Ishikawa (cell line): ENCODE results near the gene CELSR1.

Source experiments
- CEBPB ChIP-seq: IDR thresholded peaks from 2 replicates; pipeline ENCODE4 v1.6.1; 2012
- CREB1 ChIP-seq: IDR thresholded peaks from 2 replicates; pipeline ENCODE4 v1.6.1; 2012; ENCODE audit warnings: low read depth
- EGR1 ChIP-seq: IDR thresholded peaks from 2 replicates; pipeline ENCODE4 v1.6.1; 2012
- EP300 ChIP-seq: IDR thresholded peaks from 2 replicates; pipeline ENCODE4 v1.6.1; 2012; ENCODE audit warnings: borderline replicate concordance
- FOXM1 ChIP-seq: IDR thresholded peaks from 2 replicates; pipeline ENCODE4 v1.6.1; 2012; ENCODE audit warnings: low read depth, borderline replicate concordance
- NFIC ChIP-seq: IDR thresholded peaks from 2 replicates; pipeline ENCODE4 v1.6.1; 2012
- RAD21 ChIP-seq: IDR thresholded peaks from 2 replicates; pipeline ENCODE4 v1.6.1; 2012; ENCODE audit warnings: low read depth
- TAF1 ChIP-seq: IDR thresholded peaks from 2 replicates; pipeline ENCODE4 v1.6.1; 2012; ENCODE audit warnings: low read depth, mild to moderate bottlenecking
- TCF12 ChIP-seq: IDR thresholded peaks from 2 replicates; pipeline ENCODE4 v1.6.1; 2012; ENCODE audit warnings: low read depth
- TEAD4 ChIP-seq: IDR thresholded peaks from 2 replicates; pipeline ENCODE4 v1.6.1; 2012
- YY1 ChIP-seq: IDR thresholded peaks from 2 replicates; pipeline ENCODE4 v1.6.1; 2012; ENCODE audit warnings: low read depth
- ZBTB7A ChIP-seq: IDR thresholded peaks from 2 replicates; pipeline ENCODE4 v1.6.1; 2012; ENCODE audit warnings: low read depth
- TF ChIP-seq, protein P1 (sequence below): IDR thresholded peaks from 2 replicates; pipeline ENCODE4 v1.6.1; 2012; ENCODE audit warnings: low read depth, mild to moderate bottlenecking
- TF ChIP-seq, protein P2 (sequence below): IDR thresholded peaks from 2 replicates; pipeline ENCODE4 v1.6.1; 2012
- TF ChIP-seq, protein P3 (sequence below): IDR thresholded peaks from 2 replicates; pipeline ENCODE4 v1.6.1; 2012

CELSR1 gene

DNA sequence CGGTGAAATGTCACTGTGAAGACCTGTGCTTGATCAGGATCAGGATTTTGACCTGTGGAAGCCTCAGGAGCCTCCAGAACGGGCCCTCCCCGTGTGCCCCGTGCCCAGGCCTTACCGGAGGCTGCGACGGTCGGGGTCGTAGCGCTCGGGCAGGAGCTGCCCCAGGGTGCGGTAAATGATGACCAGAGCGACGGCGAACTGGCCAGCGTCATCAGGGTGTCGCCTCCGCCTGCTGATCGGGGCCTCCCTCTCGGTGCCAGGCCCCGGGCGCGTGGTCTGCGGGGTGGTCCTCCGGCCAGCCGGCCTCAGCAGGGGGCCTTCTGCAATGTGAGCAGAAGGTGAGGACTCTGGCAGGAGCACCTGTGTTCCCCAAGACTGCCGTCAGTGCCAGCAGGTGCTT, 155.7 kb downstream of the CELSR1 start:
- TF ChIP-seq, protein P1, sequence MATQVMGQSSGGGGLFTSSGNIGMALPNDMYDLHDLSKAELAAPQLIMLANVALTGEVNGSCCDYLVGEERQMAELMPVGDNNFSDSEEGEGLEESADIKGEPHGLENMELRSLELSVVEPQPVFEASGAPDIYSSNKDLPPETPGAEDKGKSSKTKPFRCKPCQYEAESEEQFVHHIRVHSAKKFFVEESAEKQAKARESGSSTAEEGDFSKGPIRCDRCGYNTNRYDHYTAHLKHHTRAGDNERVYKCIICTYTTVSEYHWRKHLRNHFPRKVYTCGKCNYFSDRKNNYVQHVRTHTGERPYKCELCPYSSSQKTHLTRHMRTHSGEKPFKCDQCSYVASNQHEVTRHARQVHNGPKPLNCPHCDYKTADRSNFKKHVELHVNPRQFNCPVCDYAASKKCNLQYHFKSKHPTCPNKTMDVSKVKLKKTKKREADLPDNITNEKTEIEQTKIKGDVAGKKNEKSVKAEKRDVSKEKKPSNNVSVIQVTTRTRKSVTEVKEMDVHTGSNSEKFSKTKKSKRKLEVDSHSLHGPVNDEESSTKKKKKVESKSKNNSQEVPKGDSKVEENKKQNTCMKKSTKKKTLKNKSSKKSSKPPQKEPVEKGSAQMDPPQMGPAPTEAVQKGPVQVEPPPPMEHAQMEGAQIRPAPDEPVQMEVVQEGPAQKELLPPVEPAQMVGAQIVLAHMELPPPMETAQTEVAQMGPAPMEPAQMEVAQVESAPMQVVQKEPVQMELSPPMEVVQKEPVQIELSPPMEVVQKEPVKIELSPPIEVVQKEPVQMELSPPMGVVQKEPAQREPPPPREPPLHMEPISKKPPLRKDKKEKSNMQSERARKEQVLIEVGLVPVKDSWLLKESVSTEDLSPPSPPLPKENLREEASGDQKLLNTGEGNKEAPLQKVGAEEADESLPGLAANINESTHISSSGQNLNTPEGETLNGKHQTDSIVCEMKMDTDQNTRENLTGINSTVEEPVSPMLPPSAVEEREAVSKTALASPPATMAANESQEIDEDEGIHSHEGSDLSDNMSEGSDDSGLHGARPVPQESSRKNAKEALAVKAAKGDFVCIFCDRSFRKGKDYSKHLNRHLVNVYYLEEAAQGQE = no peak
- TF ChIP-seq TAF1 (no peak), YY1 (no peak), TEAD4 (no peak), EGR1 (no peak), EP300 (no peak), RAD21 (no peak), TCF12 (no peak), NFIC (no peak), FOXM1 (no peak), ZBTB7A (no peak), CEBPB (no peak), CREB1 (no peak)
- TF ChIP-seq, protein P2, sequence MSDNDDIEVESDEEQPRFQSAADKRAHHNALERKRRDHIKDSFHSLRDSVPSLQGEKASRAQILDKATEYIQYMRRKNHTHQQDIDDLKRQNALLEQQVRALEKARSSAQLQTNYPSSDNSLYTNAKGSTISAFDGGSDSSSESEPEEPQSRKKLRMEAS = no peak
- TF ChIP-seq, protein P3, sequence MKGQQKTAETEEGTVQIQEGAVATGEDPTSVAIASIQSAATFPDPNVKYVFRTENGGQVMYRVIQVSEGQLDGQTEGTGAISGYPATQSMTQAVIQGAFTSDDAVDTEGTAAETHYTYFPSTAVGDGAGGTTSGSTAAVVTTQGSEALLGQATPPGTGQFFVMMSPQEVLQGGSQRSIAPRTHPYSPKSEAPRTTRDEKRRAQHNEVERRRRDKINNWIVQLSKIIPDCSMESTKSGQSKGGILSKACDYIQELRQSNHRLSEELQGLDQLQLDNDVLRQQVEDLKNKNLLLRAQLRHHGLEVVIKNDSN = no peak

DNA sequence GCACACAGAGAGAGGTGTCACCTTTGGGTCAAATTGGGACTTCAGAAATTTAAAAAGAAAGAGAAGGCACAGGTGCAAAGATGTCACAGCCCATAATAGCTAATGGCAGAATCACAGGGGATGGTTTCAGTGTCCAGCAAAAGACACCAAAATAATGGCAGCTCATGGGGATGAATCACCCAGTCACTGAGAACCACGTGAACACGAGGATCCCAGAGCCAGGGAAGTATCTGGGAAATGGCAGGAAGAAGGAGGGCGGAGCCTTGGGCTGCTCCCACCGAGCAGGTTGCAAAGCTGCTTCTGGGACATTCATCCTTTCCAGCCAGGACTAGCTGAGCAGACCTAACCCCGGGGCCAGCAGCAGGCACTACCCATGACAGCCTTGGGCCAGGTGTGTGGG, 156.3 kb downstream of the CELSR1 start:
- TF ChIP-seq EP300 (no peak), CREB1 (no peak), TAF1 (no peak)
- TF ChIP-seq, protein P3 = 0 out of 2 replicates have a peak, but pooled peaks have one; percentile 16

DNA sequence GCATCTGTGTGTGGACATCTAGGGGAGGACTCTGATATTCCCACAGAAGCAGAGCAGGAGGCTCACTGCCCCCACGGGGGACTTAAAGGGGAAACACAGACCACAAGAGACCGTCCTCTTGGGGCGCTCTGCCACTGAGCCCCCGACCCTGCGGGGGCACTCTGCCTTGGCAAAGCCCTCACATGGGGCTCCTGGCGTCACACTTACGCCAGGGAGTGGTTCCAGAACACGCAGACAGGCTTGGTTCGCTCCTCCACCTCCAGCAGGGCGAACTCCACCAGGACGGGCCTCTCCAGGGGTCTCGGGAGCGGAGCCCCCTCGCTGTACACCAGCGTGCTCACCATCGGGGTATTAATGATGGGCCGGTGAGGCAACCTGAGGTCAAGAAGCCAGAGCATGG, 156.8 kb downstream of the CELSR1 start:
- TF ChIP-seq, protein P1 = no peak
- TF ChIP-seq TAF1 = no peak

DNA sequence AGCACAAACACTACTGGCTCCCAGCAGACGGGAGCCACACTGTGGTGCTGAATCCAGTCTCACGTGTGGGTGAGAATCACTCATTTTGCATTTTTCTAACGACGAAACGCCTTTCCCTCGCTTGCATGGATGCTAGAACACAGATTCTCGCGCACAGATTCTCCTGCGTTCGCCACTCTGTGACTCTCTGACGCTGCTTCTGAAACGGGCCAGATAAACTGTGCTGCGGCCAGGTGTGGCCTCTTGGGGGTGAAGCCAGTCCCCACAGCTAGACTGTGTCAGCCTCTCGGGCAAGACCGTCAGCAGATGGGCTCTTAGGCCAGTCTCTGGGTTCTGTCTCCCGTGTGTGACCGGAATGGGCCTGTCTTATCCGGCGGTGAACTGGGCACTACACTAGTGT, 157.4 kb downstream of the CELSR1 start:
- TF ChIP-seq, protein P1 = no peak
- no peak for TF ChIP-seq ZBTB7A
- TF ChIP-seq EGR1 = no peak
- TF ChIP-seq CREB1 = no peak
- TF ChIP-seq TEAD4 = no peak
- TF ChIP-seq, protein P3 = no peak
- TF ChIP-seq CEBPB = no peak
- TF ChIP-seq TAF1 = no peak
- TF ChIP-seq YY1 = no peak
- no peak for TF ChIP-seq FOXM1
- no peak for TF ChIP-seq TCF12
- TF ChIP-seq EP300 = no peak
- TF ChIP-seq NFIC = no peak
- TF ChIP-seq, protein P2 = no peak
- TF ChIP-seq RAD21 = no peak
